ENCODE results near the gene DRAM1.
"Not testable (repeated sequence)": the region's sequence is repeated elsewhere in the genome, so short reads cannot be mapped to it uniquely, and the experiment has no call there.

DRAM1 gene

GRCh38 chr12:101908395-101908794, 31.0 kb downstream of the DRAM1 start:
- DNase-seq: no peak

DNA sequence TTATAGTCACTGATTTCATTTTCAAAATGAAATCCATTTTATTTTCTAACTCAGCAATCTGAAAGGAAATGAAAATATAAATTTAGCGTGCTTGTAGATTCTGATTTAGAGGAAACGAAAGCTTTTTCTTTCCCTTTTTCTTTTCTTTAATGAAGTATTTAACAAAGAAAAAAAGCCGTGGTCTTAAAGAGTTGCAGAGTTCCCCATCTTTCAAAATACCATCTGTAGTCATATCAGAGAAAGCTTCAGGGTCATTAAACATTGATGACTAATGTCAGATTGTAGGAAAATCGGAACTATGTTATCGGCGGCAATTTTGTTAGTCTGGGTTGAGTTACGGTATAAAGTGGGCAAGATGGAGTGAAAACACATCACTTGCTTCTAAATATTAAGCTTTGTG, 32.3 kb downstream of the DRAM1 start:
- DNase-seq: no peak

GRCh38 chr12:101915841-101916240, 38.5 kb downstream of the DRAM1 start:
- DNase-seq: no peak

DNA sequence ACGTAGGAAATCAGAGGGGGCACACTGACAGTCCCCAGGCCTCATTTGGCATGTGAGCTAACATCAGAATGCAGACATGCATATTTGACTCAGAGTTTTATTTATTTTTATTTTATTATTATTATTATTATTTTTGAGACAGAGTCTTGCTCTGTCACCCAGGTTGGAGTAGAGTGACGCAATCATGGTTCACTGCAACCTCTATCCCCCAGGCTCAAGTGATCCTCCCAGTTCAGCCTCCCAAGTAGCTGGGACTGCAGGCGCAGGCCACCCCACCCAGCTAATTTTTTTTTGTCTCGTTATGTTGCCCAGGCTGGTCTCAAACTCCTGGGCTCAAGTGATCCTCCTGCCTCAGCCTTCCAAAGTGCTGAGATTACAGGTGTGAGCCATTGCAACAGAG, 41.4 kb downstream of the DRAM1 start:
- DNase-seq: not testable (repeated sequence)

DNA sequence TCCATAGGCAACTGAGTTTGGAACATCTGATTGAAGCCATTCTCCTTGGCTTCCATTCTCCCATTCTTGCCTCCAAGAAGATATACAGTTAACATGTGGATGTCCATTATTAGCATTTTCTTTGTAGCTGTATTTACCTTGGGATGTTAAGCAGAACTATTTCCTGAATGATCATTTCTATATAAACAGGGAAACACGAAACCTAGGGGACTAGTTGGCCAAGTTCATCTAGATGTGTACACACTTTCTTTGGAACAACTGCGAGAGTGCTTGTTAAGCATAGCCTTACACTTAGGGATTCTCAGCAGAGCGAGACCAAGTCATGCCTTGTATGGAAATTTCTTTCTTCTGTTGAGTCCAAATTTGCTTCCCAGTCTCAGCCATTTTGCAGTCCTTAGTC, 42.1 kb downstream of the DRAM1 start:
- no peak for DNase-seq

GRCh38 chr12:101920906-101921305, 43.5 kb downstream of the DRAM1 start:
- DNase-seq: no peak

GRCh38 chr12:101923045-101923718, 45.8 kb downstream of the DRAM1 start:
- no peak for DNase-seq

- peak; percentile 60 for DNase-seq
Measured at GRCh38 chr12:101924618-101925017, 47.2 kb downstream of the DRAM1 start.

DNA sequence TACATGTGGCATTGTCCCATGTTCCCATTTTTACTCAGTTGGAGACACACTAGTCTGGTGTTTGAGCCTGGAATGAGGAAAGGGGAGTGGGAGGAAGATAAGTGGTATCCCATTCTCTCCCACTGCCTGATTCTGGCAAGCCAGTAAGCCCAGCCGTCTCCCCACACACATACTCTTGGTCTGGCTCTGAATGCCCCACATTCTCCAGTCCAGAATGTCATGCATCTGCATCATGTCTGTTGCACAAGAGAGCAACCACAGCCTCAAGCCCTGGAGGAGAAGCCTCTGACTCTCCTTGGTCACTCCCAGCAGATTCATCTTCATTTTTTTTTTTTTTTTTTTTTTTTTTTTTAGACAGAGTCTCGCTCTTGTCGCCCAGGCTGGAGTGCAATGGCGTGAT, 48.0 kb downstream of the DRAM1 start:
- peak; percentile 98 for DNase-seq

DNA sequence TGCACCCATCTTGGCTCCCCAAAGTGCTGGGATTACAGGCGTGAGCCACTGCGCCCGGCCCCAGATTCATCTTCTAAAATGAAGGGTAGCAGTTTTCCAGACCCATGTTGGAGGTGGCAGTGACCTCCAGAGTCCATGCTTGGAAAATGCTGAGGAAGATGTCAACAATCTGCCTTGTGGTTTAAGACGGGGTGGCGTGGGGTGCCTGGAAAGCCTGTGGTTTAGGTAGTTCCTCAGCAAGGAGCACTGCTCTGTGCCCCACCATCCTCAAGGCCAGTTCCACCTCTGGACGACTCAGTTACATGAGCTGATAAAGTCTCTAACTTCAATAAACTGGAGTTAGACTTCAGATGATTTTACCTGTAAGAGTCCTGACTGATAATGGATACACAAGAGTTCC, 48.6 kb downstream of the DRAM1 start:
- DNase-seq: peak; percentile 46

DNA sequence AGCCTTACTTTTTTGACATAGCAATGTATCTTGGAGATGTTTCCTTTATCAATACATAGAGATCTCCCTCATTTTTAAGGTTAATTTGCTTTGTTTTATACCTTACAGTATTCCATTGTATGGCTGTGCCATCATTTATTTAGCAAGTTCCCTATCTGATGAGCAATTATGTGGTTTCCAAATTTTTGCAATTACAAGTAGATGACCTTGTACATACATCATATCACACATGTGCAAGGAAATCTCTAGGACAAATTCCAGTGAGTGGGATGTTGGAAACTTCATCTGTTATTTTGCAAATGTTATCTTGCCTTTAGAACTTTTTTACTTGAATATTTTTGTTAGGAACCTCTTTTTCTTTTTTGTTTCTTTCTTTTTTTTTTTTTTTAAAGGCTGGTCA, 49.7 kb downstream of the DRAM1 start:
- peak; percentile 27 for DNase-seq

DNA sequence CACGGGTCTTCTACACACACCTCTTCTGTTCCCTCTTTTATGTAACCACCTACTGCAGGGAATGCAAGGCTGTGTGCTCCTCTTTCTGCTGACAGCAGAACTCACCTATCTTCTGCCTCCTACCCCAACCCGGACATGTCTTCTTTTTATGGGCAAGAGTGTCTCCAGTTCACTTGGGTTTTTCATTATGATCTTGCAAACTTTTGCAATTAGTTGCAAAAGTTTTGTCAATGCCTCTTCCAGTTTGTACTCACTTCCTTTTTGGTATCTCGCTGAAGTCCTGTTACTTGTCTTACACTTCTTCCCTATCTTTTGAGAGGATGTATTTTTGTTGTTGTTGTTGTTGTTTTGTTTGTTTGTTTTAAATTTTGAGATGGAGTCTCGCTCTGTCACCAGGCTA, 50.6 kb downstream of the DRAM1 start:
- DNase-seq: no peak

- DNase-seq: no peak
Measured at GRCh38 chr12:101928556-101928955, 51.2 kb downstream of the DRAM1 start.

DNA sequence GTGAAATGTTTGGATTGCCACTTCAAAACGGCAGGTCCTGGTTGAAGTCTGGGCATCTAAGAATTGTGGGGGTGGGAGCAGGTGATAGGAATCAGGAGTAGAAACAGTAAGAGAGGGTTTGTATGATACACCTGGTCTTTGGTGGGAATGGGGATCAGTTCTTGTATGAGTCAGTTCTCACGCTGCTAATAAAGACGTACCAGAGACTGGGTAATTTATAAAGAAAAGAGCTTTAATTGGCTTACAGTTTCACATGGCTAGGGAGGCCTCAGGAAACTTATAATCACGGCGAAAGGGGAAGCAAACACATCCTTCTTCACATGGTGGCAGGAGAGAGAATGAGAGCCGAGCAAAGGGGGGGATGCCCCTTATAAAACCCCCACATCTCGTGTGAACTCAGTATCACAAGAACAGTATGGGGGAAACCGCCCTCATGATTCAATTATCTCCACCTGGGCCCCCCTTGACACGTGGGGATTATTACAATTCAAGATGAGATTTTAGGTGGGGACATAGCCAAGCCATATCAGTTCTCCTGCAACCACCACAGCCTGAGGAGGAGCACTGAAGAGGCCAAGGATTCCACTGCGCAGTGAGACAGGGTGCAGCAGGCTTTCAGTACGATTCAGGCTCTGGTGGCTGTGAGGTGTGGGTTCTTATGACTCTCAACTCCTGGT, 52.1 kb downstream of the DRAM1 start:
- DNase-seq: no peak

DNA sequence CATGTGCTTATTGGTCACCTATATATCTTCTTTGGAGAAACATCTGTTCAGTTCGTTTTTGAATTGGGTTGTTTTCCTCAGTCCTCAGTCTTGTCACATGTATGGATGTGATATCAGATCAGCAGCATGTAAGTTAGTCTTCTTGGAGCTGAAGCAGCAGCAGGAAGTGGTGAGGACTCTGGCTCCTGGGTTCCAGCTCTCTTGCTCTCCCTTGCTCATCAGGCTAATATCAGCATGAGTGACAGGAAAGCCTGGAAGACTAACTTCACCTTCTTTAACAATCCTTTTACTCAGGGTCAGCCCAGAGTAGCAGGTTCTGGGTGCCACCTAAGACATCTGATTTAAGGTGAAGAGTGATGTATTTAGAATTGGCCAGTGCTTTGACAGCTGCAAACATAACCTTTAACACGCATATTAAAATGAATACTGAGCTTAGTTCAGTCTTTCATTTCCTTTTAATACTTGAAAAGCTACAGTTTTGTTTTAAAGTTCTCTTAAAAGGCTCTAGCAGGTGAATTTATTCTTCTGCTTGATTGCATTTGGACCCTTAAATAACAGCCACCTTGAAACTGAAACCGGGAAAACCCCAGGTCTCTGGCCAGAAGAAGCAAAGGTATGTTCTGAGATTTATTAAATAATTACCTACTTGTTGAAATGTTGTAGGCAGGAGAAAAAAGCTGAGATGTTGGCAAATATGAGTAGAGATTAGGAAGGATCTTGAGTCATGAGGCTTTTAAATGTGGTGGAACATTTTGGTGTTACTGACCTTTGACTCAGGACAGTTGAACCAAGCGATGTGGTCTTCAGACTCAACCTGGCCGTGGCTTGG, 54.3 kb downstream of the DRAM1 start:
- DNase-seq: no peak

DNA sequence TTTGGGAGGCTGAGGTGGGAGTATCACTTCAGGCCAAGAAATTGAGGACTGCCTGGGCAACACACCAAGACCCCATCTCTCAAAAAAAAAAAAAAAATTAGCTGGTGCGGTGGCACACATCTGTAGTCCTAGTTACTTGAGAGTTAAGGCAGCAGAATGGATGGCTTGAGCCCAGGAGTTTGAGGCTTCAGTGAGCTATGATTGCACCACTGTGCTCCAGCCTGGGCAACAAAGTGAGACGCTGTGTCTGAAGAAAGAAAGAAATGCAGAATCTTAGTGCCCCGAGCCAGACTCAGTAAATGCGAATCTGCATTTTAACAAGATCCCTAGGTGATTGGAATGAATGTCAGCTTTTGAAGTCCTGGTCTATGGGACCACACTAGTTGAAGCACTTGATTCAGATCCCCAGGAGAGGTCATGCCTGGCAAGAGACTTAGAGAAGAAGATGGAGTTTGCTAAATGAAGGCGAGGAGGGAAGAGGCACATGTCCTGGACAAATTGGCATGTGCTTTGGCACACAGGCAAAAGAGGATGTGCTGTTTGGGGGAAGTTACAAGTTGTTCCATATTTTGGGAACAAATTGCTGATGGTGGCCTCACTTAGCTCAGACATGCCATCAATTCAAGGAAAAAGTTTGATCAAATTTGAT, 56.6 kb downstream of the DRAM1 start:
- no peak for DNase-seq

- peak; percentile 92 for DNase-seq
Measured at GRCh38 chr12:101935890-101936746, 58.7 kb downstream of the DRAM1 start.

DNA sequence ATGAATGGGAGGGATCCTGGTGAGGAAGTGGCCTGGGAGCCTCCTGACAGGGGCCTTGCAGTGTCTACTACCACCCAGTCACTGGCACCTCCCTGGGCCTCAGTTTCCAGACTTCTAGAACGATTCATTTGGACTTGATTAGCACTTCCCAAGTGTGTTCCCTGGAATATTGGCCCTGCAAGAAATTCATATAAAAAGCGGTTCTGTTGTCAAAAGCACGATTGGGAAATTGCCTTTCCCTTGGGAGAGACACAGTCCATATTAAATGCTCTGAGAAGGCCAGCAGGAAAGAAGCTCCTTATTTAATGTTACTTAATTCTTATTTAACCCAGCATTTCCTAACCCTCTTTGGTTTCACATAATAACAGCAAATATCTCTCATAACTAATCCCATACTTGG, 61.9 kb downstream of the DRAM1 start:
- no peak for DNase-seq

- peak; percentile 75 for DNase-seq
Measured at GRCh38 chr12:101939856-101940265, 62.5 kb downstream of the DRAM1 start.

DNA sequence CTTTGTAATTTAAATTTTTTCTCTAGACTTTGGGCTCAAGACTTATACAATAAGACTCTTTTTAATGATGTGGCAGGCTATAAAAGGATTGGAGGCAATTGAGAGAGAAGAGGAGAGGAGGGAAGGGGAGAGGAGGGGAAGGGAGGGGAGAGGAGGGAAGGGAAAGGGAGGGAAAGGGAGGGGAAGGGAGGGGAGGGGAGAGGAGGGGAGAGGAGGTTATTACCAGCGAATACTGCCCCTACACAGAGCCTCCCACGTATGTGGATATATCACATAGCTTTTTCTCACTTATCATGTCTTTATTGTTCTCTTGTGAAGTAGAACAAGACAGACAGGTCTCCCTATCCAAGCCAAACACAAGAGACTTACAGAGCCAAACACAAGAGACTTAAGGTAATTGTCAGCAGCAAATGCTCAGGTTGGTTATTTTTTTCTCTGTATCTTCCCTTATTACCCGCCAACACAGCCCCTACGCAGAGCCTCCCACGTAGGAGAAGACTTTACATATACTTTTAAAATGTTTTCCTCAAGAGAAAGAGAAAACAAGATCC, 63.1 kb downstream of the DRAM1 start:
- DNase-seq: no peak

- no peak for DNase-seq
Measured at GRCh38 chr12:101941306-101942249, 64.2 kb downstream of the DRAM1 start.
